Measurements from ENCODE around the gene ITPR2.
"Not testable (repeated sequence)": the region's sequence is repeated elsewhere in the genome, so short reads cannot be mapped to it uniquely, and the experiment has no call there.

ITPR2 gene

GRCh38 chr12:26750531-26751175 is 82.3 kb downstream of the ITPR2 start:
- DNase-seq, result no peak

- no peak for DNase-seq
These were observed 83.2 kb downstream of the ITPR2 start for GRCh38 chr12:26749781-26750180.

- DNase-seq, result no peak
These were observed 84.1 kb downstream of the ITPR2 start for GRCh38 chr12:26748741-26749431.

GRCh38 chr12:26748412-26748740 is 84.6 kb downstream of the ITPR2 start:
- DNase-seq, result no peak

GRCh38 chr12:26746121-26746714 is 86.8 kb downstream of the ITPR2 start:
- DNase-seq, result no peak

- no peak for DNase-seq
These were observed 88.1 kb downstream of the ITPR2 start for GRCh38 chr12:26744697-26745440.

- no peak for DNase-seq
These were observed 88.9 kb downstream of the ITPR2 start for GRCh38 chr12:26744042-26744626.

- no peak for DNase-seq
These were observed 91.3 kb downstream of the ITPR2 start for GRCh38 chr12:26741584-26742227.

GRCh38 chr12:26740991-26741390 is 92.0 kb downstream of the ITPR2 start:
- DNase-seq, result no peak

GRCh38 chr12:26740348-26740747 is 92.6 kb downstream of the ITPR2 start:
- no peak for DNase-seq

GRCh38 chr12:26737487-26738030 is 95.4 kb downstream of the ITPR2 start:
- no peak for DNase-seq

- no peak for DNase-seq
These were observed 96.2 kb downstream of the ITPR2 start for GRCh38 chr12:26736563-26737486.

GRCh38 chr12:26735249-26735639 is 97.8 kb downstream of the ITPR2 start:
- DNase-seq, result no peak

- no peak for DNase-seq
These were observed 98.3 kb downstream of the ITPR2 start for GRCh38 chr12:26734510-26735248.

GRCh38 chr12:26732005-26732908 is 100.7 kb downstream of the ITPR2 start:
- no peak for DNase-seq

GRCh38 chr12:26730481-26731350 is 102.3 kb downstream of the ITPR2 start:
- no peak for DNase-seq

- DNase-seq, result not testable (repeated sequence)
These were observed 103.8 kb downstream of the ITPR2 start for GRCh38 chr12:26729137-26729671.

All from NCI-H446 (cell line).